NCI-H2029 (cell line): ENCODE data around the gene RAB4A.
"Not testable (repeated sequence)": the region's sequence is repeated elsewhere in the genome, so short reads cannot be mapped to it uniquely, and the experiment has no call there.

Source experiments
- DNase-seq: peaks from one replicate; lab custom pipeline; 2025; lab: John Stamatoyannopoulos, UW

The RAB4A gene

DNA sequence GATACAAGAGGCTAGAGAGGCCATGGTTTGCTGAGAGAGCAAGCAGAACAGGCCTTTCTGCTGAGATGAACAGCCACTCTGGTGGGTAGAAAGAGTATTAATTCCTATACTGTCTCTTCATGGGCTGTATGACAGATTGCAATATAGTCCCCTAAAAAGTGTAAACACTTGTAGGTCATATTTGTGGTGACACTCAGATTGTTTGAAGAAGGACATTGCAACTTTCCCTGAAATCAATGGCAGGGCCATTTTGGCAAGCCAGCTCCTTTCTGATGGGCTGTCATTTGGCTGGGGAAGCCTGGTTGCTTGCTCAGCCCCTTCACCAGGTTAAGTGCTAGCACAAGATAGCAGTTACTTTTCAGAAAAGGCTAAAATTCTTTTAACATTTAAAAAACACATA is 27.5 kb downstream of the RAB4A start:
- no peak for DNase-seq

DNA sequence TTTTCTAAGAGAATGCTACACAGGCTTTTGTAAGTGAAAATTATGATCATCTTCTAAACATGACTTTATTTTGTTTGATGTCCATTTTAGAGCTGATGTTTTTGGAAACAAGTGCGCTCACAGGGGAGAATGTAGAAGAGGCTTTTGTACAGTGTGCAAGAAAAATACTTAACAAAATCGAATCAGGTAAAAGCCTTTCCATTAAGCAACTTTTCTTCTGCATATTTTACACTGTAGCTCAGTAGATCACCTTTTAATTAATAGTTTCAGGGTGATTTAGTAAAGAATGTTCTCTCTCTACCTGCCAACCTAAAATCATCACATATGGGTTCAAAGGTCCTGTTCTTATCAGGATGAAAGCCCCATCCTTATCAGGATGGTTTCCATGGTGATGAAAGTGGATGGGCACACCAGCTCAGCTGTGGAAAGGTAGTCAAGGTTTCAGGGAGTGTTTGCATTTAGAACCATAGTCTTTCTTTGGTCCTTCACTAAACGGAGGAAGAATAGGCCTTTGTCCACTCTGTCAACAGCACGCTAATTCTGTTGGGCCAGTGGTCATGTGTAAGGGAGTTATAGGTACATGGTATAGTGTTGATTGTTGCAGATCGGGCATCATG is 28.1 kb downstream of the RAB4A start:
- DNase-seq: no peak

DNA sequence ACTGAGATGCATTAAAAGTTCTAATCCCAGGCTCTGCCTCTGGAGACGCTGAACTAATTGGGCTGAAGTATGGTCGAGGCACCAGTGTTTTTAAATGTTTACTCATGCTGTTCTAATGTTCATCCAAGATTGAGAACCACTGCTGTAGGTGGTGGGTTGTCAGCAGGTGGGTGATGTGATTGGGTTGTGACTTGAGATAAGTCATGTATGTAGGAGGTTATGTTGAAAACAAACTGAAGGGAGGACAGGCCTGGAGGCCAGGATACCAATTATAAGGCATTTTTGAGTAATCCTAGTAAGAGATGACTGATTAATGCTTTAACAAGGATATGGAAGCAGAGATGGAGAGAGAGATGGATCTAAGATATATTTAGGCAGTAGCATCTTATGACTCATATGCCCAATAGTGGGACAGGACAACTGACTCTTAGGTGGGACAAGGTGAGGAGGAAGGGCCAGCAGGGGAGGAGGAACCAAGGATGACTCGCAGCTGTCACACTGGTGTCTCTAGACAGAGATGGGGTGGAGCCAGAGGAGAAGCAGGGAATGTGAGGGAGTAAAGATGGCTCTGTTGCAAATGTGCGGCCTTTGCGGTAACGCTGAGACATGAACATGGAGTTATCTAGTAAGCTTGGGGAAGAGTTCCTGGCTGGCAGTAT is 29.3 kb downstream of the RAB4A start:
- DNase-seq: no peak

DNA sequence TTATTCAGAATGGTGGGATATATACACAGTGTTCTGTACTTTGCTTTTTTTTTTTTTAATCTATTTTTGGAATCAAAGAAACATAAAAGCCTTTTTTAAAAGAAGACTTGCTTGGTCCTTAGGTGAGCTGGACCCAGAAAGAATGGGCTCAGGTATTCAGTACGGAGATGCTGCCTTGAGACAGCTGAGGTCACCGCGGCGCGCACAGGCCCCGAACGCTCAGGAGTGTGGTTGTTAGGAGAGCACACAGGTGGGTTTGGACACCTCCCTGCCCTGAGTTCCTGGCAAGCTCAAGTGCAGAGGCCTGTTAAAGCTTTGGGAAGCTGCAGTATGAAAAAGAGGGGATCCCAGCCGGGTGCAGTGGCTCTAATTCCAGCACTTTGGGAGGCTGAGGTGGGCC is 31.8 kb downstream of the RAB4A start:
- no peak for DNase-seq

DNA sequence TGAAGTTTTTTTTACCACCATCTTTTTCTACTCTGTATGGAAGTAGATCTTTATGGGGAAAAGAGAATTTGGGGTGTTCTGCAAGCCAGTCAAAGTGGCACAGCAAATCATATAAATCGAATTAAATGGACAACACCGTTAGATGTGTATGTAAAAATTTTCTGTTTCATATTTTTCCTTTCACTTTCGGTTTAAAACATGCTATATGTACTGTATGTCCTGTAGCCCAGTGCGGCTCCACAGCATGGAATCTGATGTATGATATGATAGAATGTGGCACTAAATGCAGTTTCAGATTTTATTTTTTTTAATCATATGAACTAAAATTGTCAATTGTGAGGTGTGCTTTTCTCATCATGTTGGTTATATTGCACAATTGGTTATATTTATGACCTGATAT is 32.9 kb downstream of the RAB4A start:
- DNase-seq: no peak

DNA sequence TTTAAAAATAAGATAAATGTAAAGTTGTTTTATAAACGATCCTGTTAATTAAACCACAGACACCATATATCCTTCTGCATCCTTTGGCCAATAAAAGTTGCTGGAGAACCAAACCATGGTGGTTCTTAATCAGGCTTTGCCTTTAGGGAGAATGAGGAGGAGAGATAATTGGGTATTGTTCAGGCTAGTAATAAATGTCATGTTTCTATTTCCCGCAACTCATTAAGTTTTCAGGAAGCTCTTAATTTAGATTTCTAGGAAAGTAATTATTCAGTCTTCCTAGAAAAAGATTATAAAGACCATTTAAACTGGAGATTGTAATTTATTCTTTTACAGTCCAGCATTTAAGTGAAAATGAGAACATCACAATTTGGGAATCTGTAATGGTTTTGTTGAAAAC is 34.5 kb downstream of the RAB4A start:
- no peak for DNase-seq

DNA sequence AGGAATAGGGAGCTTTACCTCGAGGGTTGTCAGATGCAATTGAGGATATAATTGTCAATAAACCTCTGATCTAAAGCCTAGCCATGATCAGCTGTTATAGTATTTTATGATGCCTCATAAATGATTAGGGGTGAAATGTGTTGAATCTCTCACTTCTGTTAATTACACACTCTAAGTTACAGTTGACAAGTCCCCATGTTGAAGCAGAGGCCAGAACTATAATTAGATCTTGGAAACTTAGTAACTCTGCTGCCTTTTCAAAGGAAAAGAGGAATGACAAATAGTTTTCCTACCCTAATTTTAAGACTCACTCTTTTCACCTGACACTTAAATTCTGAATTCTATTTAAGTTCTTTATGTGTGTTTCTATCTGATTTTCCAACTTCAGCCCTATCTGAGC is 38.2 kb downstream of the RAB4A start:
- no peak for DNase-seq

DNA sequence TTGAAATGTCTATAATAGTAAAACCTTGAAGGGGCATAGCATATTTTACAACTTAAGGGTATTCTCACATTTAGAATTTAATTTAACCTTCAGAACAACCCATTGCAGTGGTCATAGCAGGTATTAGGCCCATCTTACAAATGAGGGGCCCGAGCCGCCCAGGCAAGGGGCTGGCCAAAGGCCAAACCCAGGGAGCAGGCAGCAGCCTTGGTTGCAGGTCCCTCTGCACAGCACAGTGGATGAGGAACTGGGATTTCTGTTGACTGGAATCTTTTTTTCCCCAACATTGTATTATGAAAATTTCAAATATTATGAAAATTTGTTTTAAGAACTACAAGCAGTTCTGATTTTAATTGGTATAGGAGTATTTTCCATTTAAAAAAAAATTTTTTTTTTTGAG is 38.8 kb downstream of the RAB4A start:
- no peak for DNase-seq

DNA sequence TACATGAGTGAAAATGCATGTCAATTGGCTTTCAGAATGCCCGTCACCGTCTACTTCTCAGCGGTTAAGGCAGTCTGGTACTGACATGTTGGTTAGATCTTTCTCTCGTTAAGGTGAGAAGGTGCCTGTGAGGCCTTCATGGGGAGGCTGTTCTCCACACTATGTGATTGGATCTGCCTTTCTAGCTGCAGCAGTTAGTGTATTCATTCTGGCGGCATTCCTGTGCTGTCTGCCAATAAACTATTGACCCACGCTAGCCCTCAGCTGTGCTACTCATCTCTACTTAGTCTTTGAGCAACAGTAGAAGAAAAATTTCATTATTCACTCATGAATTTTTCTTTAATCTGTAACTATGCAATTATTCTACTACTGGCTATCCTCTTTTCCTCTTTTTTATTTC is 39.9 kb downstream of the RAB4A start:
- no peak for DNase-seq

DNA sequence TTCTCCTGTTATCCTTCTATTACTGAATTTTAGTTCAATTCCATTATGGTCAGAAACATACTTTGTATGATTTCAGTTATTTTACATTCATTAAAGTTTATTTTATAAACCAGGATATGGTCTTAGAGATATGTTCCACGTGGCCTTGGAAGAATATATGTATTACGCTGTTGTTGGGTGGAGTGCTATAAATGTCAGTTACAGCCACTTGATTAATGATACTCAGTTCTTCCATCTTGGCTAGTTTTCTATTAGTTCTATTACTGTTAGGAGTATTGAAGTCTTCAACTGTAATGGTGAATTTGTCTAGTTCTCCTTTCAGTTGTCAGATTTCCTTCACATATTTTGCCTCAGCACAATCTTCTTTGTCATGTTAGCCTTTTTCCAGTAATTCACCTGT is 45.3 kb downstream of the RAB4A start:
- no peak for DNase-seq

DNA sequence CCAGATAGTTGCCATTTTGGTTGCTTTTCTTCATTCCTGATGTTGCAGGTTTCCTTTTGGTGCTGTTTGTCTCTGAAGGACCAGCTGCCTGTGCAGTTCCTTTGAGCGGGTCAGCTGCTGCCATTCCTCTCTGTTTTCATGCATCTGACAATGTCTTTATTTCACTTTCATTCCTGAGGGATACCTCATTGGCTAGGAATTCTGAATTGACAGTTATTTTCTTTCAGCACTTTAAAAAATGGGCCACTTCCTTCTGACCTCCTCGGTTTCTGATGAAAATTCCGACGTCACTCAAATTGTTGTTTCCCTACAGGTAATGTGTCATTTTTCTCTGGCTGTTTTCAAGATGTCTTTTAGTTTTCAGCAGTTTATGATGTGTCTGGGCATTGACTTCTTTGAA is 47.1 kb downstream of the RAB4A start:
- DNase-seq: no peak

DNA sequence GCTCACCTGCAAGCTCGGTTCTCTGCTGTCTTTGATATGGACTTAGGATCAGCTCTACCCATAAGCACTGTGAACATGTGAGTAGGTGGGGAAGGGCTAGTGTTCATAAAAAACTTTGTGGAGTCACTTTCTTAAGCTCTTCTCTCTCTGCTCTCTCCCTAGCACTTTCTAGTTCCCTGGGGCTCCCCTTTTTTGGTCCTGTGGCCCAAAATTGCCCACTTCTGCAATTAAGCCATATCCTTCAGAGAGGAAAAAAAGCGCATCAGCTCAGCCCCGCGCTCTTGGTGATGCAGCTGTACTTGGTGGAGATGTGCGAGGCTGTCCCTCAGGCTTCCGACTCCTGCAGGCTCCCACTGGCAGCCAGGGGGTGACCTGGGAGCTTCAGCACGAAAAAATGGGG is 48.6 kb downstream of the RAB4A start:
- DNase-seq: no peak

DNA sequence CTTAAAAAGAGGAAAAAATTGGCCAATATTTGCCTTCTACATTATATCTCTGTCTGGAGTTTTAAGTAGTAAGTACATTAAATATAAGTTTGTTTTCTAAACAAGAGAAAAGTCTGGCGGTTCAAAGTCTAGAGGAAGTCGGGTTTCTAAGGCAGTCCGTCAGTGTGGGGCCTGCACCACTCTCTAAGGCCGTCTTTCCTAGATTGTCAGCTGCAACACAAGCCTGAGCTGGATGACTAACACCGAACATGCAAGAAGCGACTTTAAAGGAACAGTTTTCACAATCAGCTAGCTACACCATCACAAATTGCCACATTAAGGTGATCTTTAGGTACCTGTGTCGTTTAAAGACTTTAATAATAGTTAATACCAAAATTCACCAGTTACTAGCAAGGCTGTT is 52.3 kb downstream of the RAB4A start:
- DNase-seq: no peak

DNA sequence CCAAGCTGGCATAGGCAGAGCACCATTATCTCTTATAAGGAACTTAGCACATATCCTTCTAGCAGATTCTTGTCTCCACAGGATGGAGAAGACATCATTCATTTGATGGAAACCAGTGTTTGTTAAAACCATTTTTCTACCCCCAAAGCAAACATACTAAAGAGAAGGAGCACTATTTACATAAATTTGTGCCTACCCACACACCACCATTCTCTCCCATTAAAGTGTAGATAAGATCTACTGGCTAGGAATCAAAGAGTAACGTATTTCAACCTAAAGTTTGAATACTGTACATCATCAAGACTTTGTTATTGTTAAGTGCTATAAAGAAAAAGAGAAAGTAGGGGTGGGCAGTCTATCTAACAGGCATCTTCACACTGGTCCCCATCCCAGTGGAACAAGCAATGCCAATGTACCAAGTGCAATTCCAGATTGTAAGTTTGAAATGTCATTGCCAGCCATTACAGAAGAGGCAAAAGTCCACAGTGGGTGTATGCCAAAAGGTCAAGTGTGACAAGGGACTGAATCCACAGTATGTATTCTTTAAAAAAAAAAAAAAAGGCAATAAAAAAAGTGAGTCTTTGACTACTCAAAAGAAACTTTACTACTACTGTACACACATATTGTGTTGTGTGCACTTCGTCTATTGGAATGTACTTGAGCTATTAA is 53.1 kb downstream of the RAB4A start:
- DNase-seq: no peak

DNA sequence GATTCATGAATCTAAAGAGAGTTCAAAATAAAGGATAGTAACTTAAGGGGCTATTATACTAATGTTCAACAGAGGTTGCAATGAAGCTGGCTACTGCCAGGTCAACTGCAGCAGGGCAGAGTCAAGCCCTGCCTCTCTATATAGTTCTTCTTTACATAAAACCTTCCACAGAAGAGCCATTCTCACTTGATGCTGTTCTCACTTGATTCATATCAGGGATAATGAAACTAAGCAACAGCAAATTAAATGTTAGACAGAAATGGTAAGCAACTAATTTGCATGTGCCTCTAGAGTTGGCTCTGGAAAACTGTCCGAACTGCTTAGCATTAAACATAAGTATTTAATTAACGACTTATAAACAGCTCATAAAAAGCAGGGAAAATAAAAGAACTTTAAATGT is 54.5 kb downstream of the RAB4A start:
- no peak for DNase-seq

DNA sequence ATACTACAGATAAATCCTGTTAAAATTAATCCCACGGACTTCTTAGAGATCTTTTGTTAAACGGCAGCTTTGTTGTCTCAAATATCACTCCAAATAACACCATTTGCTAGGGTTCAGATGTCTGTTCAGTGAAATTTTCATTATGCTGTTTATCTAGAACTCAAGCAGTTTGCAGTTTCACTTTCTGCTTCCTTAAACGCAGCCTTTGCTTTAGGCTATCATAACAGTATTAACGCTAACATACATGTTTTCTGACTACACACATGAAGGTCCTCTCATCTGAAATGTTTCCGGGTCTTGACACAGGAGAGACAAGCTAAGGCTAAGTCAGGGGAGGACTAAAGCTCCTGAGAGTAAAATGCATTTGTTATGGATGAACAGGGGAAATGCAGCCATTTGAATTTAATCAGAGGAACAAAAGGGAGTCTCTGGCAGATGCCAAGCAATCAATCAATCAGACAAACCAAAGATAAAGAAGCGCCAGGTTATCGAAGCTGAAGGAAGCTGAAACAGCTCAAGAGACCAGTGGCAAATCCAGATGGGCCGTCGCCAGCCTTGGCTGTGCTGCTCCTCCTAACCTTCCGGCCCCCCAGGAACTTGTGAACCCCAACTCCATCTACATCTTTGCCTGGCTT is 55.1 kb downstream of the RAB4A start:
- peak; percentile 29 for DNase-seq

DNA sequence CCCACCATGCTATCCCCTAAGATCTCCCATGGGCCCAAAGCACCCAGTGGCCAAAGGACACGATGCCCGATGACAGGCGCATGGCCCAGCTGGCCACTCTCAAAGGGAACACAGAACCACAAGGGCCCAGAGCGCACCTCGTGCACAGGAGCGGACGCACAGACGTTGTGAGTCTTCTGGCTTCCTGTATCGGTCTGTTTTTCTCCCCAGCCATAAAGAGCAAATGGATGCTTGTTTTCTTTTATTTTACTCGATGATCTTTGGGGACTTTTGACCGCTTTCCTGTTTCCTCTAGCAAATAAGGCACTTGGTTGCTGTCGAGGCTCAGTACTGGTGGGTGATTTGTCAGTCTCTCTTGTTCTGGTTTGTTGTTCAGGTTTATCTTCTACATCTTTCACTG is 55.7 kb downstream of the RAB4A start:
- no peak for DNase-seq

DNA sequence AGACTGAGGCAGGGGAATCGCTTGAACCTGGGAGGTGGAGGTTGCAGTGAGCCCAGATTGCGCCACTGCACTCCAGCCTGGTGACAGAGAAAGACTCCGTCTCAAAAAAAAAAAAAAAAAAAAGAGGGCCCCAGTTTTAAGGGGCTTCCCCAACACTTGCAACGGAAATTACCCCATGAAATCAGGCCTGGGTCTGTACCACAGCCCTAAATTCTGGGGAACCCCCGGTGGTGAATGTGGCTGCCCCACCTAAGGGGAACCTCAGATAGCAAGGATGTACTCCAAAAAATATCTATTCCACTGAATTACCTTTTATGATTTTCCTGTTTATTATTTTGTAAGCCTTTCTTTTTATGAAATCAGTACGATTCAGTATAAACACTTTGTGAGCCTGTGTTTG is 56.9 kb downstream of the RAB4A start:
- not testable (repeated sequence) for DNase-seq

DNA sequence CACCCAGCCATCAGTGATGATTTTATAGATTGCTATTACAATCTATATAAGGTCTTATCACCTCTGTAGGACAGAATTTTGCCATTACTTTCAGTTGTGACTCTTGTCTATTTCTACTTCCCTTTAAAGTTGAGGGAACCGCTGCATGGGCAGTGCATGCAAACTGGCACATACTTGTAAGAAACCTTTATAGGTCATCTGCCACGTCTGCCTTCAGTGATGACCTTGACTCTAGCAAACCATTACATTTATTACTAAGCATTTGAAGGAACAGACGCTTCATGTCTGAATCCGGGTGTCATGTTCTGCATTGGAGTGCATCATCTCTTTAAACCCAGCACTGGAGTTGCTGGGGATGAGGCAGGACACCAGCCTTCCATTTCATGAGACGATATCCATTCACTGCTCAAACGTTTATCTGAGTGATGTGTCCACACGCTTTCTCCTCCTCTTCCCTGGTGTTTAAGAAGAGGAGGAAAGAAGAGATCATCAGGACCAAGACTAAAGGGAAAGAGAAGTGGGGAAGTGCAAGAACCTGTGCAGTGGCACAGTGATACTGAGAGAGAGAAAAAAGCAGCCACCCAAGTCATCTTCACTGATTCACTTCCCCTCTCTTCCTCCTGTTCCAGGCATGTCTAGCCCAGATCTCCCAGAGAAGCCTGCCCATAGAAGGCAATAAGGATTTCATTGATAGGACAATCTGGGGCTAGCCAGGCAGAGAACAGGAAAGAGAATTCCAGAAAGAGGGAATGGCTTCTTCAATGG is 57.9 kb downstream of the RAB4A start:
- no peak for DNase-seq

DNA sequence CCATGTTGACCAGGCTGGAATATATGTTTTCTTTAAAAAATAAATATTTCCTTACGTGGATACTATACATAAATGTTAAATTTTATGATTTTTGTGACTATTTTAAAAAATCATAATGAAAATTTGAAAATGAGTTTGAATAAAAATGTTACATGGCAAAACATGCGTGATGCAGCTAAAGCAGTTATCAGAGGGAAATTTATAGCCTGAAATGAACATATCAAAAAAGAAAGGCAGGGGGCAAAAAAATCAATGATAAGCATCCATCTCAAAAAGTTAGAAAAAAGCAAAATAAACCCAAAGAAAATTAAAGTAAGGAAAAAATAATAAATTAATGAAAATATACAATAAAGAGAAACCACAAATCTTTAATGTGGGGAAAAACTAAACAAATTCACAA is 63.4 kb downstream of the RAB4A start:
- no peak for DNase-seq

DNA sequence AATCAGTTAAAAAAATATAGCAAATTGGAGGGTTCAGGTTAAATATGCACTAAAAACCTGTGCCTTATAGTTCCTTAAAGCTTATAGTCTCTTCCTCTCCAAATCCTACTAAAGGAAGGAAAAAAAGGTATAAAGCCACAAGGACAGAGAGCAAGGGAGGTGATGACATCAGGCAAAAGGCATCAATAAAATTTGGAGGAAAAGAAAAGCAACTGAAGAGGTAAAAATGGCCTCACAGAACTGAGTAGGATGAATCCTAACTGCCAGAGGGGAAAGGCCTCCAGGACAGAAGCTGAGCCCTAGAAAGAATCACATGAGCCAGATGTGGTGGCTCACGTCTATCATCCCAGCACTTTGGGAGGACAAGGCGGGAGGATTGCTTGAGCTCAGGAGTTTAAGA is 63.8 kb downstream of the RAB4A start:
- no peak for DNase-seq

DNA sequence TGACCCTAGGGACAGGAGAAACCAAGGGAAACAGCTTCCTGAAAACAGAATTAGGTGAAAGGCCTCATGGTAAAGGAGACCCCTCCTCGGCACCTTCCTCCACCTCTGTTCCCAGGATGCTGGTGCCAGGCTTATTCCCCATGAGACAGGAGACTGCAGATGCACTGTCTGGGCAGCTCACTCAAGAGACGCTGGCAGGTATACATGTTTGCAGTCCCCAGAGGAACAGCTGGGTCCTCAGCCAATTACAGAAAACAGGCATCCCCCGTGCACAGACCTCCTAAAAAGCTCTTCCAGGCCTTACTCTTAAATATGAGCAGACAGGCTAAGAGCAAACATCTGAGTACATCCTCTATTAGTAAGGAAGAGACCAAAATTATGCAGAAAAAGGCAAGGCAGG is 65.4 kb downstream of the RAB4A start:
- no peak for DNase-seq

DNA sequence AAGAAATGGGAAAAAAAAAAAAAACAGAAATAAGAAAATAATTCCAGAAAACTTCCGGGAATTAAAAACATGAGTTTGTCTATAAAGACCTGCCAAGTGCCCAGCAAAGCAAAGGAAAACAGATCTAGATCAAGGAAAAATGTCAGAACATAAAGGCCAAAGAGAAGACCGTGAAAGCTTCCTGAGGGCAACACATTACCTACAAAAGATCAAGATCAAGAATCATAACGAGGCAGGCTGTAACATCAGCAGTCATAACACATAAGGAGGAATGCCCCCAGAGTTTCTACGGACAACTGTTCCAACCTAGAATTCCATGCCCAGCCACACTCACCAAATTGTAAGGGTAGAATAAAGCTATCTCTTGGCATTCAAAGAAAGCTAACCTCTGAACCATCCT is 68.2 kb downstream of the RAB4A start:
- DNase-seq: no peak
